Astrocyte of the cerebellum (primary cell): Measurements from ENCODE around the gene PIGP.

Experiments used
- DNase-seq: peaks from one replicate; pipeline ENCODE4 v3.0.0-alpha.2; 2011; ENCODE audit warnings: low read depth
- H3K4me3 ChIP-seq: 2 replicates; pipeline ENCODE4 v1.5.1; 2011; ENCODE audit warnings: mild to moderate bottlenecking, low read depth, low read length, moderate library complexity
- in situ Hi-C: cut with HindIII; loops from 2 replicates; pipeline ENCODE4 v1.10.0; 2017; ENCODE audit warnings: low sequenced_read_pairs
- TF ChIP-seq, protein P1 (sequence below): IDR thresholded peaks from 2 replicates; pipeline ENCODE4 v1.5.1; 2012; ENCODE audit warnings: low read length, low read depth, moderate library complexity, mild to moderate bottlenecking; ENCODE audit errors: missing control alignments

PIGP gene

DNA sequence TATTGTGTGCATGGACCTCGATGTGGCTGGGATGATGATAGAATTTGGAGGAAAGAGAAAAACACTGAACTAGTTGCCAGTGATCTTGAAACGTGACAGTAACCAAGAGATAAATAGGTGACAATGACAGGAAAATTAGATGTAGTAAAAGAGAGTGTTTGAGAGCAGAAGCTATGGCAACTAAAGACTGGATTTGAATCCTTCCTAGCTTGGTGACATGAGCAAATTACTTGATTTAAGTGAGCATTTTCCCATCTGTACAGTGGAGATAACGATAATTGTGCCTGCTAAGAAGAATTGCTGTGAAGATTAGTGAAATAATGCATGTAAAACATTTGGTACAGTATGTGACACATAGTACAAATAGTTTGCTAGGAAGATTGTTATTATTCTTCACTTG, 12.9 kb upstream of the PIGP start:
- in situ Hi-C loops: no loop called here
- H3K4me3 ChIP-seq: no peak overlapping the region
- DNase-seq: no peak
- TF ChIP-seq, protein P1, sequence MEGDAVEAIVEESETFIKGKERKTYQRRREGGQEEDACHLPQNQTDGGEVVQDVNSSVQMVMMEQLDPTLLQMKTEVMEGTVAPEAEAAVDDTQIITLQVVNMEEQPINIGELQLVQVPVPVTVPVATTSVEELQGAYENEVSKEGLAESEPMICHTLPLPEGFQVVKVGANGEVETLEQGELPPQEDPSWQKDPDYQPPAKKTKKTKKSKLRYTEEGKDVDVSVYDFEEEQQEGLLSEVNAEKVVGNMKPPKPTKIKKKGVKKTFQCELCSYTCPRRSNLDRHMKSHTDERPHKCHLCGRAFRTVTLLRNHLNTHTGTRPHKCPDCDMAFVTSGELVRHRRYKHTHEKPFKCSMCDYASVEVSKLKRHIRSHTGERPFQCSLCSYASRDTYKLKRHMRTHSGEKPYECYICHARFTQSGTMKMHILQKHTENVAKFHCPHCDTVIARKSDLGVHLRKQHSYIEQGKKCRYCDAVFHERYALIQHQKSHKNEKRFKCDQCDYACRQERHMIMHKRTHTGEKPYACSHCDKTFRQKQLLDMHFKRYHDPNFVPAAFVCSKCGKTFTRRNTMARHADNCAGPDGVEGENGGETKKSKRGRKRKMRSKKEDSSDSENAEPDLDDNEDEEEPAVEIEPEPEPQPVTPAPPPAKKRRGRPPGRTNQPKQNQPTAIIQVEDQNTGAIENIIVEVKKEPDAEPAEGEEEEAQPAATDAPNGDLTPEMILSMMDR: no peak

DNA sequence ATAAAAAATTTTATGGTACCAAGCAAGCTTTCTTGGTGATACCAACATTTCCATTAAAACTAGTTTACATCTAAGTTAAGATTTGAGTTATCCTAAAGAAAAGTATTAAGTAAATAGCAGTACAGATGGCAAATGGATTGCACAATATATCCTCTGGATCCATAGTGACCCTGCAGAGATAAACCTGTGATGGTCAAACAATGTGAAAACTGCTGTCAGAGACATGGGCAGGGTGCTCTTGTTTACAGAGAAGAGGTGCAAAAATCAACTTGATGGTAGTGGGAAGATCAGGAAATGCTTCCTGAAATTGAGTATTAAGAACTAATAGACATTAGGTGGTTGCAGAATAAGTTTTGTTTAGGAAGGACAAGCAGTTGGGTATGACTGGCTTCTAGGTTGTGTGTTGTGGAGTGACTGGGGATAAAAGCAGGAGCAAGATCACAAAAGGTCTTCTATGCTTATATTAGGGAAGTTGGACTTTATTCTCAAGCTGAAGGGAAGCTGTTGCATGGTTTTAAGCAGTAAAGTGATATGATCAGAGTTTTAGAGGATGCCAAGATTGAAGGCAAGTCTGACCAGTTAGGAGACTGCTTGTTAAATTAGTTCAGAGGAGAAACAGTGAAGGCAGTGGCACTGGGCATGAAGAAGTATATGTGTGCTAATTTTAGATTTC, 10.1 kb upstream of the PIGP start:
- no peak overlapping the region for H3K4me3 ChIP-seq
- in situ Hi-C loops: no loop called here
- TF ChIP-seq, protein P1: no peak
- no peak for DNase-seq

DNA sequence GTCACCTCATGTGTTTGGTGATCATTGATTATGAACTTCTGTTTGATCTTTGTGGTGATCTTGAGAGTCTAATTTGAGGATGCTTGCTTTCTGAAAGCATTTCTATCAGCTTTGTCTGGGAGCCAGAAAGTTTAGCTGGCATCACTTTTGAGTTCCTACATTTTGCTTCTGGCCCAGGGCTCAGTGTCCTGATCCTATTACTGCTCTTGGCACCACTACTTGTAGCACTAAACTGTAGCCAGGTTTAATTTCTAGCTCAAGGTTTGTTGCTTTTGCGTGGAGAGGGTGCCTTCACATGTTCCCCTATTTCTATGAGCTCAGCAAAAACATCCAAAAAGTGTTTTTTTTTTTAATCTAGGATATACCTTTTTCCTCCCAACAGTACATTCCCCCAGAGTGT, 9.5 kb upstream of the PIGP start:
- TF ChIP-seq, protein P1: no peak
- no peak for DNase-seq
- no peak overlapping the region for H3K4me3 ChIP-seq
- in situ Hi-C loops: no loop called here

DNA sequence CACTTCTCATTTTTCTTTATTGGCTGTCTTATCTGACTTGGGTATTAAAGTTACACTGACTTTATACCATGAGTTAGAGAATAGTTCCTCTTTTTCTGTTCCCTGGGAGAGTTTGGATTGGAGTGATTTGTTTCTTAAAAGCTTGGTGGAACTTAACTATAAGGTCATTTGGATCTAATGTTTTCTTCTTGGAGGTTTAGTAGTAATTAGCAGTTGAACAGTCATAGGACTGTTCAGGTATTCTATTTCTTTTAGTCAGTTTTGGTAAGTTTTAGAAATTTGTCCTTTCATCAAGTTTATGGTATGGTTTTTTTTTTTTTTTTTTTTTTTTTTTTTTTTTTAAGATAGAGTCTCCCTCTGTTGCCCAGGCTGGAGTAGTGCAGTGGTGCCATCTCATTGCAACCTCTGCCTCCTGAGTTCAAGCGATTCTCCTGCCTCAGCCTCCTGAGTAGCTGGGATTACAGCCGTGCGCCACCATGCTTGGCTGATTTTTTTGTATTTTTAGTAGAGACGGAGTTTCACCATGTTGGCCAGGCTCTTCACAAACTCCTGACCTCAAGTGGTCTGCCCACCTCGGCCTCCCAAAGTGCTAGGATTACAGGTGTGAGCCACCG, 6.4 kb upstream of the PIGP start:
- in situ Hi-C loops: no loop called here
- H3K4me3 ChIP-seq: no peak overlapping the region
- no peak for DNase-seq
- TF ChIP-seq, protein P1: peak; percentile 29

DNA sequence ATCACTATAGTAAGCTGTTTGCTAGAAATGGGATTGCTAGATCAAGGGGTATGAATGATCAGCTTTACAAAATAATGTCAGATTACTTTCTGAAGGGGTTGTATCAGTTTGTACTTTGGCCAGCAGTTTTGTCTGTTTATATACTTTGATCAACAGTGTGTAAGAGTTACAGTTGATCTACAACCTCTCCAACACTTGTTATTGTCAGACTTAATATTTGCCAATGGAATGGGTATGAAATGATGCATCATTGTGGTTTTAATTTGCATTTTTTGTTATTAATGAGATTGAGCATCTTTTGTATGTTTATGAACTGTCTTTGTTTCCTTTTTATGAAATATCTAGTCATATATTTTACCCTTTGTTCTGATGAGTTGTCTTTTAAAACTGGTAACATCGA, 4.5 kb upstream of the PIGP start:
- no peak overlapping the region for H3K4me3 ChIP-seq
- DNase-seq: no peak
- TF ChIP-seq, protein P1: no peak
- in situ Hi-C loops: no loop called here

DNA sequence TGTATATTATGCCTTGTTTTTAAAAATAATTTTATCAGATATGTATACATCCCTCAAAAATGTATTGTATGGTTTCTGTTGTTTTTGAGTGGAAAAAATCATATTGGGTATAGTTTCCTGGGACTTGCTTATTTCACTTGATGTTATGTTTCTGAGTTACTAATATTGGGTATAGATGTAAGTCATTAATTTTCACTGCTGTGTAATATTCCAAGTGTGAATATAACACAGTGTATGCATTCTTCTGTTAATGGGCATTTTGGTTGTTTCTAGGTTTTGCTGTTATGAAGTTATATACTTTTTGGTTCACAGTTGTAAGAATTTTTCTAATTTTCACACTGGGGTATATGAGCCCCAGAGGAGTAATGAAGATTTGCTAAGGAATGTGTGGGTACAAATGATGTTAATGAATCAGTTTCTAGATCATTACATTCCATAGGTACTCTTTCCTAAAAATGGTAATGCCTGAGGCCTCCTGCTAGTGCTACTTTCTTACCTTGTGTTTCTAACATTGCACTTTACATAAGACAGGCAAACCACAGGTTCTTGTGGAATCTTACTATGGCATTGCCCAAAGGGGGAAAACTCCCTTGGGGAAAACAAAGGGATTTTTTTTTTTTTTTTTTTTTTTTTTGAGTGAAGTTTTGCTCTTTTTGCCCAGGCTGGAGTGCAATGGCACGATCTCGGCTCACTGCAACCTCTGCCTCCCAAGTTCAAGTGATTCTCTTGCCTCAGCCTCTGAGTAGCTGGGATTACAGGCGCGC, 3.4 kb upstream of the PIGP start:
- in situ Hi-C loops: no loop called here
- TF ChIP-seq, protein P1: no peak
- DNase-seq: no peak

More for the DNA sequence above, 3.4 kb upstream of the PIGP start:
- no peak overlapping the region for H3K4me3 ChIP-seq
